SW480 (cell line): ENCODE results near the gene KIFC1.
"Not testable (repeated sequence)": the region's sequence is repeated elsewhere in the genome, so short reads cannot be mapped to it uniquely, and the experiment has no call there.

Experiments
- DNase-seq: peaks from one replicate; pipeline ENCODE4 v3.0.0-alpha.2; 2016; ENCODE audit warnings: low spot score

KIFC1 gene

GRCh38 chr6:33375143-33375671 lies 16.4 kb upstream of the KIFC1 start:
- DNase-seq: no peak

- no peak for DNase-seq
These were observed 14.5 kb upstream of the KIFC1 start for GRCh38 chr6:33377171-33377570.

- not testable (repeated sequence) for DNase-seq
These were observed 12.4 kb upstream of the KIFC1 start for GRCh38 chr6:33379184-33379583.

- DNase-seq: no peak
These were observed 11.2 kb upstream of the KIFC1 start for GRCh38 chr6:33380272-33380981.

- DNase-seq: no peak
These were observed 8.0 kb upstream of the KIFC1 start for GRCh38 chr6:33383427-33384185.

- no peak for DNase-seq
These were observed 7.0 kb upstream of the KIFC1 start for GRCh38 chr6:33384581-33385020.

GRCh38 chr6:33390173-33390572 lies 1.4 kb upstream of the KIFC1 start:
- no peak for DNase-seq

- no peak for DNase-seq
These were observed 801 bp upstream of the KIFC1 start for GRCh38 chr6:33390767-33391277.

- peak; percentile 43 for DNase-seq
These were observed 435 bp downstream of the KIFC1 start for GRCh38 chr6:33391922-33392594.

GRCh38 chr6:33392595-33392948 lies 949 bp downstream of the KIFC1 start:
- DNase-seq: no peak

GRCh38 chr6:33392979-33393378 lies 1.4 kb downstream of the KIFC1 start:
- DNase-seq: no peak

- no peak for DNase-seq
These were observed 5.9 kb downstream of the KIFC1 start for GRCh38 chr6:33397541-33397940.

- not testable (repeated sequence) for DNase-seq
These were observed 7.0 kb downstream of the KIFC1 start for GRCh38 chr6:33398601-33399000.

- DNase-seq: not testable (repeated sequence)
These were observed 8.3 kb downstream of the KIFC1 start for GRCh38 chr6:33399881-33400280.

- DNase-seq: no peak
These were observed 13.3 kb downstream of the KIFC1 start for GRCh38 chr6:33404884-33405283.

GRCh38 chr6:33405386-33405940 lies 13.8 kb downstream of the KIFC1 start:
- no peak for DNase-seq

GRCh38 chr6:33406126-33406525 lies 14.5 kb downstream of the KIFC1 start:
- DNase-seq: no peak

- no peak for DNase-seq
These were observed 15.6 kb downstream of the KIFC1 start for GRCh38 chr6:33407132-33407718.

- DNase-seq: peak; percentile 90
These were observed 18.6 kb downstream of the KIFC1 start for GRCh38 chr6:33410050-33410710.

GRCh38 chr6:33410711-33411631 lies 19.3 kb downstream of the KIFC1 start, which contains the start of gene PHF1:
PHF1 (plus strand) TSS chr6:33411014; CDS start chr6:33412264, 1,250 bp downstream.
- DNase-seq: peak; percentile 69
